GM19238 (cell line): Measurements from ENCODE around the gene BTAF1.
"Not testable (repeated sequence)": the region's sequence is repeated elsewhere in the genome, so short reads cannot be mapped to it uniquely, and the experiment has no call there.

Experiments used
- DNase-seq: peaks from one replicate; pipeline ENCODE4 v3.0.0; 2011; ENCODE audit warnings: low spot score; ENCODE audit not compliant: insufficient read length

Gene BTAF1

GRCh38 chr10:91977491-91977890 lies 53.9 kb downstream of the BTAF1 start:
- DNase-seq, result no peak

GRCh38 chr10:91978585-91978984 lies 55.0 kb downstream of the BTAF1 start:
- DNase-seq, result no peak

- DNase-seq, result no peak
Measured at GRCh38 chr10:91980319-91980718, 56.7 kb downstream of the BTAF1 start.

GRCh38 chr10:91983416-91983815 lies 59.8 kb downstream of the BTAF1 start:
- no peak for DNase-seq

- no peak for DNase-seq
Measured at GRCh38 chr10:91987397-91988037, 63.9 kb downstream of the BTAF1 start.

- no peak for DNase-seq
Measured at GRCh38 chr10:91992031-91992430, 68.5 kb downstream of the BTAF1 start.

- no peak for DNase-seq
Measured at GRCh38 chr10:91996266-91996665, 72.7 kb downstream of the BTAF1 start.

GRCh38 chr10:92001581-92001980 lies 78.0 kb downstream of the BTAF1 start:
- DNase-seq, result no peak

GRCh38 chr10:92001995-92002394 lies 78.4 kb downstream of the BTAF1 start:
- DNase-seq, result no peak

GRCh38 chr10:92003258-92003657 lies 79.7 kb downstream of the BTAF1 start:
- no peak for DNase-seq

- DNase-seq, result no peak
Measured at GRCh38 chr10:92005978-92006377, 82.4 kb downstream of the BTAF1 start.

- no peak for DNase-seq
Measured at GRCh38 chr10:92009445-92009844, 85.9 kb downstream of the BTAF1 start.

- DNase-seq, result no peak
Measured at GRCh38 chr10:92010047-92010735, 86.6 kb downstream of the BTAF1 start.

- no peak for DNase-seq
Measured at GRCh38 chr10:92011560-92012214, 88.1 kb downstream of the BTAF1 start.

GRCh38 chr10:92014620-92015019 lies 91.0 kb downstream of the BTAF1 start:
- DNase-seq, result no peak

GRCh38 chr10:92024700-92025099 lies 101.1 kb downstream of the BTAF1 start:
- DNase-seq, result no peak

GRCh38 chr10:92025340-92025739 lies 101.8 kb downstream of the BTAF1 start:
- DNase-seq, result not testable (repeated sequence)

- DNase-seq, result no peak
Measured at GRCh38 chr10:92027141-92027540, 103.6 kb downstream of the BTAF1 start.

GRCh38 chr10:92031580-92031979 lies 108.0 kb downstream of the BTAF1 start:
- DNase-seq, result no peak

GRCh38 chr10:92033070-92033469 lies 109.5 kb downstream of the BTAF1 start:
- DNase-seq, result not testable (repeated sequence)

- DNase-seq, result no peak
Measured at GRCh38 chr10:92038949-92039348, 115.4 kb downstream of the BTAF1 start.

- no peak for DNase-seq
Measured at GRCh38 chr10:92042541-92042940, 119.0 kb downstream of the BTAF1 start.

- no peak for DNase-seq
Measured at GRCh38 chr10:92045641-92046106, 122.1 kb downstream of the BTAF1 start.
